GM19324 (cell line): ENCODE data around the gene SUSD5.
"Not testable (repeated sequence)": the region's sequence is repeated elsewhere in the genome, so short reads cannot be mapped to it uniquely, and the experiment has no call there.

Experiments used
- ATAC-seq: cut with Tn5 transposase; IDR thresholded peaks from one replicate; pipeline ENCODE4 v1.9.1; 2021; ENCODE audit warnings: mild to moderate bottlenecking, moderate library complexity; ENCODE audit not compliant: unreplicated experiment, low FRiP score

Gene SUSD5

DNA sequence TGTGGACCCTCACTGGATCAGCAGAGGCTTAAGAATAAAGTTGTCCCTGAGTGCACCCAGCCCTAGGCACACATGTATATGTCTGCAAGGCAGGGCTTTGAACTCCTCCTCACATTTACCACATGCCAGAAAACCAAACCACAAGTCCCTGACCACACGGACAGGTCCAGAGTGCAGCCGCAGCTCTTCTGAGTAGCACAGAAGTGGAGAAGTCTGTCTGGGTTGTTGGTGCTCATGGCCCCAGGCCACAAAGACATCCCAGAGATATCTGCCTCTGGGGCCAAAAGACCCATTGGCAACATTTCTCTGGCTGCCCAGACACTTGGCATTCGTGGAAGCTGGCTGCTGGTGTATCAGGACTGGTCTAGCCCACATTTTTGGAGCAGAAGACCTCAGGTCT, 17.4 kb downstream of the SUSD5 start:
- ATAC-seq = no peak

DNA sequence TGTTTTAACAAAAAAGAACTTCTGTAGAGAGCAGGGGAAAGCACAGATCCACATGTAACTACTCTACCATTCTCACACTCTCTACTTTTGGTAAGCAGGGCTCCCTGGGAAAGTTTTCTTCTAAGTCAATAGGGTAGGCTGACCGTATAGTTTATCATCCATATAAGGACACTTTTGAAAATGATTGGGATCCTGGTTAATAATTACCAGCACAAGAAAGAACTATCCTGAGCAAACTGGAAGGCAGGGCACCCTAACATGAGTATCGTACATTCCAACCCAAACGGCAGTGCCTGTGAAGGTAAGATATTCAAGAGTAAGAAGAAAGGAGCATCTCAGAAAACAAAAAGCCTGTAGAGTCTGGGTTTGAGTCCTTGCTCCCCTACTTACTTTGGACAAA, 22.1 kb downstream of the SUSD5 start:
- ATAC-seq = no peak

DNA sequence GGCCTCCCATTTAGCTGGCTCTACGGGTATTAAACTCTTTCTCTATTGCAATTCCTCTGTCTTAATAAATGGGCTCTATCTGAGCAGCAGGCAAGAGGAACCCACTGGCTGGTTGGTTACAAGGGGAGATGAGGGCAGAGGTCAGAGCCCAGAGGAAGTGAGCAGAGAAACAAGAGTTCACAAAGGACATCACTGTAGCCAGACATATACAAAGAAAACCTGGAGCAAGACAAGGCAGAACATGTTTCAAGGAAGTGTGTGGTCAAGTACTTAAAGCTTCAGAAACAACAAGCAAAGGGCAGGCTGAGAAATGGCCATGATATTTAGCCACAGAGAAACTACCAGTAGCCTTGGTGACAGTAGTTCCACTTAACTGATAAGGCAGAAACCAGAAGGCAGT, 24.3 kb downstream of the SUSD5 start:
- ATAC-seq = no peak

DNA sequence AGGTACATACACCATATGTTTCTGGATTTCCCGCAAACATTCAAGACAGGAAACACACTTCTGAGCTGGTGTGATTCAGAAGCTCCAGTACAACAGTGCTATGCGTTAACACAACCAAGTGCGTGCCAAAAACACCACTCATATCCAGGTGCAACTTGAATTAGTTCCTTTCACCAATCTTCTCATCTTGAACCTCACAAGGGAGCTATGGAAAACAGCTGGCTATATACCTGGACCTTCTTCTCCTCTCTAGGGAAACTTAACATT, 31.3 kb downstream of the SUSD5 start:
- no peak for ATAC-seq

DNA sequence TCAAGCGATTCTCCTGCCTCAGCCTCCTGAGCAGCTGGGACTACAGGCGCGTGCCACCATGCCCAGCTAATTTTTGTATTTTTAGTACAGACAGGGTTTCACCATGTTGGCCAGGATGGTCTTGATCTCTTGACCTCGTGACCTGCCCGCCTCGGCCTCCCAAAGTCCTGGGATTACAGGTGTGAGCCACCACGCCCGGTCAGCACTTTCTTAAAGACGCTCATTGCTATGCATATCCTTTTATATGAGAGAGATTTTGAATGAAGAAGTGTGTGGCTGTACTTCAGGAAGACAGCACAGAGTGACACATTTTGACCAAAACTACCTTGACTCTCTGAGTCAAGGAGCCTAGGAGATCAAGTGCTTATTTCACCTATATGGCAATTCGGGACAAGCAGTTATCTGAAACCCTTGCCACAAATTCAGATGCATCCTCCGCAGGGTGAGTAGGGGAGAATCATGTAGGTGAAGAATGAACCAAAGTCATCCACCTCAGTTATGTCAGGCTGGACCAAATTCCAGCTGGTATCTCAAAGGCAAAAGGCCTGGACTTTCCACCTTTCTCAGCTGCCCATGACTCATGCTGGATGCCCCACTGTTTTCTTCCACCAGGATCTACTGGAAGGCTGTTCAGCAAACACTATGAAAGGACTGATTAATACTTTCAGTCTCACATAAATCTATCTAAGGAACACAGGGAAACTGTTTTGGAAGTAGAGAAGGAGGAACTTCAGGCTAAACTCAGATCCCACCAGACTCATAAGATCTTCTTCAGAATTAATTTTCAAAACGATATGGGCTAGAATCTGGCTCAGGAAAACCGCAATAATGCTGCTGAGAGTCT, 31.9 kb downstream of the SUSD5 start:
- no peak for ATAC-seq

DNA sequence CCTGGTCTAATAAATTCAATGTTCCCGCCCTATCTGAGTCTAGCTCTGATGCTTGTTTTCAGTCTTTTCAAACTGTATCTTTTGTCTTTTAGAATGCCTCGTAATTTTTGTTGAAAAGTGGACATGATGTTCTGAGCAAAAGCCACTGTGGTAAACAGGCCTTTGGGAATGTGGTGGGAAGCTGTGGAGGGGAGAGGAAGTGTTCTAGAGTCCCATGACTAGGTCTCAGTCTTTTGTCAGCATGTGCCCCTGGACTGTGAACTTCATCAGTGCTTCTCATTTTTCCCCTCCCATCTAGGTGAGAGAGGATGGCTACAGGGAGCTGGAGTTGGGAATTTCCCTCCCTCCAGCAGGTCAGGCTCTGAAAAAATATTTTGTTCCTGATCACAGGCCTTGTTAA, 33.7 kb downstream of the SUSD5 start:
- no peak for ATAC-seq

DNA sequence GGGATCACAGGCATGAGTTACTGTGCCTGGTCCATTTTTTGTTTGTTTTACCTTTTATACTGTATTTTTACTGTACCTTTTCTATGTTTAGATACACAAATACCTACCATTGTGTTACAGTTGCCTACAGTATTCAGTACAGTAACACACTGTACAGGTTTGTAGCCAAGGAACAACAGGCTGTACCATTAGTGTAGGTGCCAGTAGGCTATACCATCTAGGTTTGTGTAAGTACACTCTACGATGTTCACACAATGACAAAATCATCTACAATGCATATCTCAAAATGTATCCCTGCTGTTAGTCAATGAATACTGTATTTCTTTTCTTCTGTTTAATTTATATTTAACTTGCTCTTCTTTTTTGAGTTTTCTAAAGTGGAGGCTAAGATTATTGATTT, 37.0 kb downstream of the SUSD5 start:
- ATAC-seq = not testable (repeated sequence)

DNA sequence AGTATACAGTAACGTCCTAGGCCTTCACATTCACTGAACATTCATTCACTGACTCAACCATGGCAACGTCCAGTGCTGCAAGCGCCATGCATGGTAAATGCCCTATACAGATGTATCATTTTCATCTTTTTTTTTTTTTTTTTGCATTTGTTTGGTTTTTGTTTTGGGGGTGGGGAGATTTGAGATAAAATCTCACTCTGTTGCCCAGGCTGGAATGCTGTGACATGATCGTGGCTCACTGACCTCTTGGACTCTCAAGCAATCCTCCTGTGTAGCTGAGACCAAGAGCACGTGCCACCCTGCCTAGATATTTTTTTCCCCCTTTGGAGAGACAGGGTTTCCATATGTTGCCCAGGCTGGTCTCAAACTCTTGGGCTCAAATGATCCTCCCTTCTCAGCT, 37.4 kb downstream of the SUSD5 start:
- ATAC-seq = no peak

DNA sequence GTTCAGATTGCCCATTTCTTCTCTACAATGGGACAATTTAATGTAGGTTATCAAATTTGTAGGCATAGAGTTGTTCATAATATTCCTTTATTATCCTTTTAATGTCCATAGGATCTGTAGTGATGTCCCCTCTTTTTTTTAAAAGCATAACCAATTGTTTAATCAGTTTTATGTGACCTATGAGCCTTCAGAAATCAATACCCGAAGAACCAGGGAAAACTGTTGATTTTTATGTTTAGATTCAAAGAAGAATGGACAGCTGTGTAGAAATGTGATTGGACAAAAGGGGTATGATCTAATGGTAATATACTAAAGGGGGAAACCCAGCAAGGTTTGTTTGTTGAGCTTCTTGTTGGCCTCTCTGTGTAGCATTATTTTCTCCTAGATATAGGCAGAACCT, 39.5 kb downstream of the SUSD5 start:
- no peak for ATAC-seq

DNA sequence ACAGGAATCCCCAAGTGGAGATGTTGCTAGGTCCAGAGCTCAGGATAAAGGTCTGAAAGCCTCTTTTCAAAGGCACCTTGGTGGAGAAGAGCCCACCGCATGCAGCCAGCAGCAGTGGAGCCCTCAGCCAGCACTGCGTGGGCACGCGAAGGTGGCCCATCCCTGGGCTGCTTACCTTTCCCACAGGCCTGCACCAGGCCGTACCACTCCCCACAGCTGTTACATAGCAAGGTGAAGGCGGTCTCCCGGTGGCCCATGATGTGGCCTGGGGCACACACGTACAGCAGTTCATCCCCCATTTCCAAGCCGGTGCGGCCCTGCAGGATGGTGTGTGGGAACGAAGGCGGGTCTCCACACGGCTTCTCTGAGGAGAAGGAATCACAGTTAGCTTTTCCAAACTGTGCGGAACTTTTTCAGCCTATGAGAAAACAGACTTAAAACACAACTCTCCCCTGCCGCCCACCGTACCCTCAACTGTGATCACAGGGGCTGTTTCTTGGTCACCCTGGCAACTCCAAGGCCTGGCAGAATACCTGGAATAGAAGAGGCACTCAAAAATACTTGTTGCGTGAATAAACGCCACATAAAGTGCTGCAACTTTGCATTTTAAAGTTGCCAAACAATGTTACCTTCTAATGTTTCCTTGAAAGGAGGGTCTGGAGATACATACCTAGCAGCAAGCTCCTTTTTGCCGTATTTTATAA, 43.7 kb downstream of the SUSD5 start:
- no peak for ATAC-seq

DNA sequence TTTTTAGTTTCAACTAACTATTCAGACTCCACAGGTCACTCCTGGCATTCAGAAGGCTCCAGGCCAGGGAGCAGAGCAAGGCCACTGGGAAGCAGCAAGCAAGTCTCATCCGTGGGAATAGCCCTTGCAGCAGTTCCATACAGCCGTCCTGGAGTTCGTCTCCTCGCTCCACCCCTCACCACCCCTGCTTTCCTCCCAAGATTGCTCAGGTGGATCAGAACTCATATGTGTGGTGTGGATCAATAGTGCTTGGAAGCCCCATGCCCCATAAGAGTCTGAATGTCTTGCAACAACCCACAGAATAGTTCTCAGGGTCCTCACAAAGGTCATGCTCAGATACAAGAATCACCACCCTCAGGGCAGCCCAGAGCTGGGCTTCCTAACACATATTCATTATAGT, 44.5 kb downstream of the SUSD5 start:
- no peak for ATAC-seq

DNA sequence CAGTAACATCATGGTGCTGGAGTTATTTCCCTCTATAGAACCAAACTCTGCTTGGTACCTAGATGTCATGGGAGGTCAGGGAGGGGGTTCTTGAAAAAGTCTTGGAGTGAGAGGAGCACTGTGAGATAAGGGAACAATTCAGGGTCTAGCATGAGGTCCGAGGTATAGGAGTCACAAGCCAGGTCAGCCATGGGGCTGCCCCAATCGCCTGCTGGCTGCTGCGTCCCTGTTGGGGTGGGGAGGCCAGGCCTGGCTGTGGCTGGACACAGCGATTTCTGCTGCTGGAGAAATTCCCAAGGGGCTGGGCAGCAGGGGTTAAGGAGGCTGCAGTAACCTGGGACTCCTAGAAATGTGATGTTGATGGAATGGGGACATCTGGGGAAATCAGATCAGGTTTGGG, 44.9 kb downstream of the SUSD5 start:
- no peak for ATAC-seq

DNA sequence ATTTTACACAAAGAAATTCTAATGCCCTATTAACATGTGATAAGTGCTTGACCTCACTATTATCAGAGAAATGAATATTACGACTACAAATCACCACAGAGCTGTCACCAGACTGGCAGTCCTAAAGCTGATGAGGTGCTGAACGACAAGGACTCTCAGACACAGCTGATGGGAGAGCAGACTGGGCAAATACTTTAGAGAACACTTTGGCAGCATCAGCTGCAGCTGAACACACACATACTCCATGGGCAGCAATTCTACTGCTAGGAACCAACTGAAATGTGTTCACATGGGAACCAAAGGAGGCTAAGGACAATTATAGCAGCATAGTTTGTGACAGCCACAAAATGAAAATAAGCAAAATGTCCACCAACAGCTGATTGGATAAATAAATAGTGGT, 45.5 kb downstream of the SUSD5 start:
- ATAC-seq = no peak

DNA sequence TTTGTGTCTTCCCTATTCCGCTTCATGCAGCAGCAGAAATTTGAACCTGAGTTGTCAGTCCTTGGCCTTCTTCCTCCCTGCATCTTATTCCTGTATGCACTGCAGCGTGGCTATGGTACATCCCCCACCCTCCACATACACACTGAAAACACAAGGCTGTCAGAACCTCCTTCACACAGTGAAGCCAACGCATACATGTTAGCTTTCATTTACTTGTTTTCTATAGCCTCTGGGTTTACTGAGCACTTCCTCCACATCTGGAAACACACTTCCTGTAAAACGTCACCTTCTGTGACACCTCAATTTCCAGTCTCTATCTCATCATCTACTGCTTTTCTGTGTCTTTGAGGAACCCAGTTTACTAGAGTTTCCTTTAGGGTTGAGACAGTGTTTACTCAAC, 47.0 kb downstream of the SUSD5 start:
- no peak for ATAC-seq

DNA sequence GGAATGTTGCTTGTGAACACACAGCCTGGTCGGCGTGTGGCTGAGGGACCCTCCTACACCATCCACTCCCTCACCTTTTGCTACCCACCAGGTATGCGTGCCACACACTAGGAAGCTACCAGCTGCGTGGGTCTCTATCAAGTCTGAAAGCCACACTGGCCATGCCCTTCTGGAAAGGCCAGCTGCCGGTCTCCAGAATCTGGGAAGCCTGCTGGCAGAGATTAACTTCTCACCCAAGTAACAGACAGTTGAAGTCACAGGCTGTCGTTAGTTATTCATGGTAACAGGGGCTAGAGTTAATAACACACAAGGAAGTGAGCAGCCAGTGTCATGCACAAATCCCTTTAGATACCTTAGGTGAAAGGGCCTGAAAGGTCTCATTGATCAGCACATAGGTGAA, 48.1 kb downstream of the SUSD5 start:
- no peak for ATAC-seq

DNA sequence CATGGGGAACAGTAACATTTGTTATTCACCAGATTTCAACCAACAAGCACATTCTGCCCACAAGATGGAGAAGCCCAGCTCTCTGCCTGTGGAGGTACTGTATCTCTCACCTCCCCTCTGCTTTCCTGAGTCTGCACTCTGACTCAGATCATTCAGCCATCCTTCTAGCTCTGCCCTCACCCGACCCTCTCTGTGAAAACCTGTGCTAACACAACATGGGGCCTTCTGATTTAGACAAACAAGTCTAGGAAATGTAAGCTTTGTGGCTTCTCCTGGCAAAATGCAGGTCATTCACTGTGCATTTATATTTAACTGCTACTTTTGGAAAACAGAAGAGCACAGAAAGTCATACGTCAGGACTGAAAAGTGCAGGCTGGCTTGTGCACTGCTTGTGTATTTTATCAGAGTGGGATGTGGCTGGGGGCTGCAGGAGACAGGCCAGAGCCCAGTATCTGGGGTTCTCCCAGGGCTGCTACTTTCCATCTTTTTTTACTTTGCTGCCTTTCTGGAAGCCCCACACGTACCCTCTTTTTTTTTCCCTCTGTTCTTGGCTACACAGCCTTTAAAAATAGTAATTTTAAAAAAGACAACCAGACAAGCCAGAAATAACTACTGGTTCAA, 50.8 kb downstream of the SUSD5 start:
- ATAC-seq = no peak

DNA sequence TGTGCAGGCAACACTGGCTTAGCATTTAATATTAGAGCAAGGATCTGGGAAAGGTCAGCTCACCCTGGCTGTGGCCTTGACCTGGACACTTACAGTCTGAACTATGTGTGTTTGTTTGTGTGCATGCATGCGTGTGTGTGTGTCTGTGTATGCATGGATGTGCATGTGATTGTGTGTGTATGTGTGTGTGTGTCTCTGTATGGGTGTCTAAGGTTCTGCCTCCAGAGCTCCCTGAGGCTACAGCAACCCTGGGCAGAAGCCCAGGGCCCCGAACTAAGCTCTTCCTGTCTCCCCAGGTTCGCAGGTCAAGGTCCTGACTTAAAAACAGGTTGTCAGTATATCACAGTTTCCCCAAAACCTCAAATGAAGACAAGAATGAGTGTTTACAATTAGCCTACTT, 51.3 kb downstream of the SUSD5 start:
- no peak for ATAC-seq

DNA sequence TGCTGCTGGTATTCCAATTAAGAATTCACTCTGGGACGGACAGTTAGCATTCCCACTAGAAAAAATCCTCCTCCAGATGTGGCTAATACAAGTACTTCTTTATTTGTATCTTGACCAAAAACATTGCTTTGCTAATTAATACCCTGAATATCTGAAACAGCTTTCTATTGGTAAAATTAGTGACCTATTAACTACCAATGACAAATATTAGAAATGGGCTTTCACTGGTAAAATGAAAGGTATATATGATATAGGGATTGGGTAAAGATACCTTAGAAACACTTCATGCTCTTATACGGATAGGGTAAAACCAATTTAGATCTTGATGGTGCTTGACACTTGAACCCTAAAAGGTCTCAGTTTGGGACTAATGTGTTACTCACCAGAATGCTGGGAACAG, 52.5 kb downstream of the SUSD5 start:
- ATAC-seq = no peak

DNA sequence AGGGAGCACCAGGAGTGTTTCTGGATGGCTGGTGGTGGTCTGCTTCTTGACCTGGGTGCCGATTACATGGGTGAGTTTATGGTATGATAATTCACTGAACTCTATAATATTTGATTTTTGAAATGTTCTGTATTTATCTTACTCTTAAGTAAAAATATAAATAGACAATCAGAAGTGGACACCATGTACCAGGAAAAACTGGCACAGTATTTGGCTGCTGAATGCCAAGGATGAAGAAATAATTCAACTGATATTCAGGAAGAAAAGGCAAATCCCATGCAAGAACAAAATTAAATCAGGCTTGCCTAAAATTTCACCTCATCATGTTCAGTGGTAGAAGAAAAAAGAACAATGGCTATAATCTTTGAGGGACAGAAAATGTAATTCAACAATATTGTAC, 53.2 kb downstream of the SUSD5 start:
- no peak for ATAC-seq

DNA sequence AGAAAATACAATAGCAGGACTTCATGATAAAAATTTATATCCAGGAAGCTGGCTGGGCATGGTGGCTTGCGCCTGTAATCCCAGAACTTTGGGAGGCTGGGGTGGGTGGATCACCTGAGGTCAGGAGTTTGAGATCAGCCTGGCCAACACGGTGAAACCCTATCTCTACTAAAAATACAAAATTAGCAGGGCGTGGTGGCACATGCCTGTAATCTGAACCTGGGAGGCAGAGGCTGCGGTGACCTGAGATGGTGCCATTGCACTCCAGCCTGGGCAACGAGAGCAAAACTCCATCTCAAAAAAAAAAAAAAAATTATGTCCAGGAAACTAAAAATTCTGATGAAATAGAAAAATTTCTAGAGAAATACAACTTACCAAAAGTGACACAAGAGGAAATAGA, 56.0 kb downstream of the SUSD5 start:
- ATAC-seq = not testable (repeated sequence)

DNA sequence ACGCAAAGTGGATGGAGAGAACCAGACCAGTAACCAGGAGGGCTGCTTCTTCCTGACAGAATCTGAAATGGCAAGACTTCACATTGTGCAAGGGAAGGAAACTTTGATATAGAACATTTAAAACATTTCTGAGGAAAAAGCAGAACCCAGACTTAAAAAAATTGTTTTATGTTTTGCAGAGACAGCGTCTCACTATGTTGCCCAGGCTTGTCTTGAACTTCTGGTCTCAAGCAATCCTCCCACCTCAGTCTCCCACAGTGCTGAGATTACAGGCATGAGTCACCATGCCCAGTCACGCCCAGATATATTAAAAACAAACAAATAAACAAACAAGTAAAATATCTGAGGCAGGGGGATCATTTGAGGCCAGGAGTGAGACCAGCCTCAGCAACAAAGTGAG, 58.6 kb downstream of the SUSD5 start:
- ATAC-seq = no peak

DNA sequence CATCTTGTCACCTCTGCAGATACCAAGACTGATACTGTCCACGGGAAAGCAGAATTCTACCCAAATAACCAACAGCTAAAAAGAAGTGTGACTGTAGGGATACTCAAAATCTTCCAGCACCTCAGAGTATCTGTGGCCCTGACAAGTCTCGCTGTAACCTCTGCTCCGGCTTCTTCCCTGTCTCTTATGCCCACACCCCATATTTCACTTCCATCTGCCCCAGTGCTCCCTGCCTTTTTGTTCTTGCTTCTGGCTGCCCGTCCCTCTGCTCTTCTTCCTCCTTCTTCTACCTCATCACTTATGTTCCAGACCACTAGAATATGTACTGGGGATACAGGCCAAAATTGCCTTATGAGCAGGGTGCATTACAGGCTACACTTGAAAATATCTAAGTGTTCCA, 59.4 kb downstream of the SUSD5 start:
- ATAC-seq = no peak
